Prostate gland (tissue), 2 donors: ENCODE results near the gene FXYD6.

Experiments
- POLR2A ChIP-seq: fragments of 450-650 bp; IDR thresholded peaks from one replicate; pipeline ENCODE4 v1.6.1; 2016; ENCODE audit warnings: antibody characterized with exemption, mild to moderate bottlenecking
- TF ChIP-seq, protein P1 (sequence below), 4 experiments: fragments of 200-600 bp in 2 of 4; fragments of 450-650 bp in 2 of 4; sonication (generic) in 2 of 4; IDR thresholded peaks; 1 replicate in 3 of 4; 2 replicates in 1 of 4; pipeline ENCODE4 v1.5.1; 2016 to 2019; ENCODE audit warnings: antibody characterized with exemption in 4 of 4, mild to moderate bottlenecking in 2 of 4, moderate library complexity in 2 of 4

DNA sequence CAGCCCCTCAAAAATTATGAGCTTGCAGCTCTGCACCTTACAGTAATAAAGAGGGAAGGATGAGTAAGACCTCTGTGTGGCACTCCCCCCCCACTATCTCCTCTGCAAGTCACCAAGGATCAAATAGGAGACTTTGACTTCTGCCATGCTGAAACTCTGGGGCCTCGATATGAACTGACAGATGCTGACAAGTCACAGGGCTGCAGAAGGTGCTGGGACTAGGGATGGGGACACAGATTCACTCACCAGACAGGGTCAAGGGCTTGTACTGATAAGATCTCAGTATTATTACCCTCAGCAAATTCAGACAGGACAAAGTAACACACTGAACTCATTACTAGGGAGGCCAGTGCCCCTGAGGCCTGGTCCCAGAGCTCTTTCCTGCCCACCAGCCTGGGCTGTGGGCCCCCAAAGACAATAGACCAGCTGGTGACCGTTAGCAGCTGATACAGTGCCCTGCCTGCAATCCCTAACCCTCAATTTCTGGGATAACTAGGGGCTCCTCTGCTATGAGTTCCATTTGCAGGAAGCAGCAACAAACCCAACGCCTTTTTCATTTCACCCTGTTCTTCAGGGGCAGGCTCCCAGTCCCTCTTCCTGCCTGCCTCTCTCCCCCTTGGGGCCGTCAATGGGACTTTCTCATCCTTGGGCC, 32.6 kb upstream of the FXYD6 start:
- TF ChIP-seq POLR2A: no peak
- TF ChIP-seq, protein P1, sequence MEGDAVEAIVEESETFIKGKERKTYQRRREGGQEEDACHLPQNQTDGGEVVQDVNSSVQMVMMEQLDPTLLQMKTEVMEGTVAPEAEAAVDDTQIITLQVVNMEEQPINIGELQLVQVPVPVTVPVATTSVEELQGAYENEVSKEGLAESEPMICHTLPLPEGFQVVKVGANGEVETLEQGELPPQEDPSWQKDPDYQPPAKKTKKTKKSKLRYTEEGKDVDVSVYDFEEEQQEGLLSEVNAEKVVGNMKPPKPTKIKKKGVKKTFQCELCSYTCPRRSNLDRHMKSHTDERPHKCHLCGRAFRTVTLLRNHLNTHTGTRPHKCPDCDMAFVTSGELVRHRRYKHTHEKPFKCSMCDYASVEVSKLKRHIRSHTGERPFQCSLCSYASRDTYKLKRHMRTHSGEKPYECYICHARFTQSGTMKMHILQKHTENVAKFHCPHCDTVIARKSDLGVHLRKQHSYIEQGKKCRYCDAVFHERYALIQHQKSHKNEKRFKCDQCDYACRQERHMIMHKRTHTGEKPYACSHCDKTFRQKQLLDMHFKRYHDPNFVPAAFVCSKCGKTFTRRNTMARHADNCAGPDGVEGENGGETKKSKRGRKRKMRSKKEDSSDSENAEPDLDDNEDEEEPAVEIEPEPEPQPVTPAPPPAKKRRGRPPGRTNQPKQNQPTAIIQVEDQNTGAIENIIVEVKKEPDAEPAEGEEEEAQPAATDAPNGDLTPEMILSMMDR (IDR thresholded peaks at IDR 0.05): no peak
